ENCODE data around the gene PAFAH2. TPM values are rescaled to one million over a fixed set of nuclear protein-coding genes. Genes with fewer than 3 reads are reported as not detected.
A peak's percentile ranks its signal among the peaks of the same experiment; 100 is the strongest.

PAFAH2 gene
- total RNA-seq, 1 experiment from 2014 or later: 8.5 TPM

GRCh38 chr1:26021647-26022403 lies 24.0 kb upstream of the PAFAH2 start, which contains the start of gene EXTL1:
Gene EXTL1 (plus strand): TSS chr1:26021775. CDS start chr1:26022647, 872 bp downstream.
- TF ChIP-seq SIN3A (IDR thresholded peaks at IDR 0.05; ENCODE audit: borderline replicate concordance, insufficient read depth, low read depth, low read length): no peak
- TF ChIP-seq POLR2AphosphoS5 (IDR thresholded peaks at IDR 0.05; ENCODE audit: low read depth, low read length): no peak
- no peak for TF ChIP-seq TCF7L2 (IDR thresholded peaks at IDR 0.05; ENCODE audit: low read depth, low read length)
- no peak for TF ChIP-seq REST (IDR thresholded peaks at IDR 0.05; ENCODE audit: insufficient read depth in 1 of 2, low read depth in 2 of 2, low read length in 1 of 2)
- TF ChIP-seq CTCF (IDR thresholded peaks at IDR 0.05): no peak
- H3K27me3 ChIP-seq (ENCODE audit: control insufficient read depth, insufficient read depth, low read length): no peaks in the 10 kb centered on the region
- ATAC-seq (peak; percentile 48; the same call in 1 of the 2 replicates), DNase-seq (ENCODE audit: low read depth, low spot score) (no peak)
- no peaks in the 10 kb centered on the region for H3K4me1 ChIP-seq (ENCODE audit: control insufficient read depth, insufficient read depth, low read length)
- H3K9me3 ChIP-seq (ENCODE audit: control insufficient read depth, insufficient read depth, low read depth, low read length): no peaks in the 10 kb centered on the region
- no peak within 1 kb of the TSS for H3K27ac ChIP-seq (ENCODE audit: low read length)
- no peaks in the 10 kb centered on the region for H3K36me3 ChIP-seq (ENCODE audit: control insufficient read depth, insufficient read depth, low read length)
- CTCF ChIA-PET: no interaction called here
- in situ Hi-C loops (cut with HindIII; ENCODE audit: low pct_unique_long_range_greater_than_20kb, low sequenced_read_pairs) (no loop called here), intact Hi-C loops (cut with micrococcal nuclease; ENCODE audit: unreplicated experiment) (no loop called here)
- peak within 1 kb of the TSS in 1 of 2 experiments; percentile 19; a peak in 1 of 4 replicates for H3K4me3 ChIP-seq (ENCODE audit: low read depth in 2 of 2, low read length in 2 of 2)
- no TSS peak for BruUV-seq (replicated peaks)
- POLR2A ChIA-PET: no interaction called here

- H3K27ac ChIP-seq (ENCODE audit: low read length): no peak overlapping the region
- H3K27me3 ChIP-seq (ENCODE audit: control insufficient read depth, insufficient read depth, low read length): no peaks in the 10 kb centered on the region
- ChIA-PET POLR2A (no interaction called here), CTCF (no interaction called here)
- BruUV-seq (replicated peaks): no TSS peak
- no peak for TF ChIP-seq POLR2AphosphoS5 (IDR thresholded peaks at IDR 0.05; ENCODE audit: low read depth, low read length)
- TF ChIP-seq SIN3A (IDR thresholded peaks at IDR 0.05; ENCODE audit: borderline replicate concordance, insufficient read depth, low read depth, low read length): no peak
- no peak for TF ChIP-seq TCF7L2 (IDR thresholded peaks at IDR 0.05; ENCODE audit: low read depth, low read length)
- no peak for TF ChIP-seq CTCF (IDR thresholded peaks at IDR 0.05)
- no peak for TF ChIP-seq REST (IDR thresholded peaks at IDR 0.05; ENCODE audit: insufficient read depth in 1 of 2, low read depth in 2 of 2, low read length in 1 of 2)
- in situ Hi-C loops (cut with HindIII; ENCODE audit: low pct_unique_long_range_greater_than_20kb, low sequenced_read_pairs) (no loop called here), intact Hi-C loops (cut with micrococcal nuclease; ENCODE audit: unreplicated experiment) (no loop called here)
- ATAC-seq (no peak), DNase-seq (ENCODE audit: low read depth, low spot score) (no peak)
- H3K9me3 ChIP-seq (ENCODE audit: control insufficient read depth, insufficient read depth, low read depth, low read length): no peaks in the 10 kb centered on the region
- H3K36me3 ChIP-seq (ENCODE audit: control insufficient read depth, insufficient read depth, low read length): no peaks in the 10 kb centered on the region
- H3K4me3 ChIP-seq (ENCODE audit: low read depth in 2 of 2, low read length in 2 of 2): no peak overlapping the region
- no peaks in the 10 kb centered on the region for H3K4me1 ChIP-seq (ENCODE audit: control insufficient read depth, insufficient read depth, low read length)
These were observed 23.2 kb upstream of the PAFAH2 start for GRCh38 chr1:26020941-26021646.

Measured in Panc1 (cell line).